Panc1 (cell line): ENCODE data around the gene TMEM98.
"Not testable (repeated sequence)": the region's sequence is repeated elsewhere in the genome, so short reads cannot be mapped to it uniquely, and the experiment has no call there.

ENCODE experiments used
- CTCF ChIP-seq: fragments of 450-650 bp; IDR thresholded peaks from 2 replicates; pipeline ENCODE4 v1.5.1; 2017; ENCODE audit warnings: mild to moderate bottlenecking
- POLR2AphosphoS5 ChIP-seq: IDR thresholded peaks from 2 replicates; pipeline ENCODE4 v1.6.1; 2012; ENCODE audit warnings: mild to moderate bottlenecking, low read depth, low read length, moderate library complexity
- REST ChIP-seq, 2 experiments: IDR thresholded peaks; 2 replicates each; pipeline ENCODE4 v1.6.1; 2011 to 2012; ENCODE audit warnings: low read depth in 2 of 2, control low read depth in 1 of 2, low read length in 1 of 2, mild to moderate bottlenecking in 1 of 2, moderate library complexity in 1 of 2; ENCODE audit not compliant: insufficient read depth in 1 of 2
- SIN3A ChIP-seq: IDR thresholded peaks from 2 replicates; pipeline ENCODE4 v1.6.1; 2012; ENCODE audit warnings: low read depth, mild to moderate bottlenecking, low read length, moderate library complexity, borderline replicate concordance; ENCODE audit not compliant: insufficient read depth
- TCF7L2 ChIP-seq: IDR thresholded peaks from 2 replicates; pipeline ENCODE4 v1.6.1; 2011; ENCODE audit warnings: mild to moderate bottlenecking, low read depth, low read length, inconsistent platforms

GRCh38 chr17:32926789-32927188, 1.2 kb upstream of the TMEM98 start:
- TF ChIP-seq CTCF; POLR2AphosphoS5; REST (IDR thresholded peaks at IDR 0.05; ENCODE audit: insufficient read depth in 1 of 2, low read depth in 2 of 2, low read length in 1 of 2); SIN3A; TCF7L2: not testable (repeated sequence)
